Omental fat pad (tissue), 4 donors: ENCODE measurements around the gene PTPRCAP. TPM values are rescaled to one million over a fixed set of nuclear protein-coding genes. Genes with fewer than 3 reads are reported as not detected.

Experiments
- ATAC-seq: fragments of 150-250 bp; one replicate; pipeline ENCODE4 v1.9.1; 2016; ENCODE audit warnings: mild to moderate bottlenecking, moderate library complexity; ENCODE audit not compliant: low FRiP score
- DNase-seq: peaks from one replicate; pipeline ENCODE4 v3.0.0-alpha.2; 2019; ENCODE audit warnings: low spot score
- total RNA-seq, 4 donors: library from RNA; depleted of rRNA; stranded (reverse); fragments of >200 nt; gene quantifications; one replicate each; pipeline ENCODE4 v1.1.0, GENCODE V29; 2016
- TF ChIP-seq, protein P1 (sequence below), 3 donors: fragments of 450-650 bp; IDR thresholded peaks; one replicate each; pipeline ENCODE4 v1.5.1; 2016 to 2017; ENCODE audit warnings: antibody characterized with exemption in 3 of 3, mild to moderate bottlenecking in 3 of 3, moderate library complexity in 2 of 3

PTPRCAP gene
- total RNA-seq, 4 donors from 2014 or later = 5.5 to 6.7 (median 6.3) TPM

GRCh38 chr11:67463680-67464410 is 26.4 kb upstream of the PTPRCAP start:
- DNase-seq = no peak
- TF ChIP-seq, protein P1, sequence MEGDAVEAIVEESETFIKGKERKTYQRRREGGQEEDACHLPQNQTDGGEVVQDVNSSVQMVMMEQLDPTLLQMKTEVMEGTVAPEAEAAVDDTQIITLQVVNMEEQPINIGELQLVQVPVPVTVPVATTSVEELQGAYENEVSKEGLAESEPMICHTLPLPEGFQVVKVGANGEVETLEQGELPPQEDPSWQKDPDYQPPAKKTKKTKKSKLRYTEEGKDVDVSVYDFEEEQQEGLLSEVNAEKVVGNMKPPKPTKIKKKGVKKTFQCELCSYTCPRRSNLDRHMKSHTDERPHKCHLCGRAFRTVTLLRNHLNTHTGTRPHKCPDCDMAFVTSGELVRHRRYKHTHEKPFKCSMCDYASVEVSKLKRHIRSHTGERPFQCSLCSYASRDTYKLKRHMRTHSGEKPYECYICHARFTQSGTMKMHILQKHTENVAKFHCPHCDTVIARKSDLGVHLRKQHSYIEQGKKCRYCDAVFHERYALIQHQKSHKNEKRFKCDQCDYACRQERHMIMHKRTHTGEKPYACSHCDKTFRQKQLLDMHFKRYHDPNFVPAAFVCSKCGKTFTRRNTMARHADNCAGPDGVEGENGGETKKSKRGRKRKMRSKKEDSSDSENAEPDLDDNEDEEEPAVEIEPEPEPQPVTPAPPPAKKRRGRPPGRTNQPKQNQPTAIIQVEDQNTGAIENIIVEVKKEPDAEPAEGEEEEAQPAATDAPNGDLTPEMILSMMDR (IDR thresholded peaks at IDR 0.05) = no peak
- no peak for ATAC-seq

GRCh38 chr11:67463186-67463585 is 25.7 kb upstream of the PTPRCAP start:
- ATAC-seq (no peak), DNase-seq (no peak)
- TF ChIP-seq, protein P1 (IDR thresholded peaks at IDR 0.05) = no peak

DNA sequence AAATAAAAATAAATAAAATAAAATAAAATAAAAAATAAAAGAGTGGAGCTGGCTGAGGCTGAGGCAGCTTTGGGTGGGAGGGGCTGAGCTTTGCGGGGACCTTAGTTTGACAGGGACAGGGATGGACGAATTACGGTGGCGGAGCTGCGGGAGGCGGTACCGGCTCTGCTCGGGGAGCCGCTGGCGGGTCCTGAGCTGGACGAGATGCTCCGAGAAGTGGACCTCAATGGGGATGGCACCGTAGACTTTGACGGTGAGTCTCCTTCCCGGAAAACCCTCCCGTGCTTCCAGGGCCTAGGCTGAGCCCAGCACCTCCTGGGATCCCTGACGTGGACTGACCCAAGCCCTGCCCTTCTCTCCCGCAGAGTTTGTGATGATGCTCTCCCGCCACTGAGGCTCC is 20.8 kb upstream of the PTPRCAP start:
- TF ChIP-seq, protein P1 (IDR thresholded peaks at IDR 0.05) = no peak
- DNase-seq = no peak
- no peak for ATAC-seq

GRCh38 chr11:67457453-67457852 is 20.0 kb upstream of the PTPRCAP start:
- TF ChIP-seq, protein P1 (IDR thresholded peaks at IDR 0.05) = no peak
- DNase-seq = no peak
- ATAC-seq = no peak

DNA sequence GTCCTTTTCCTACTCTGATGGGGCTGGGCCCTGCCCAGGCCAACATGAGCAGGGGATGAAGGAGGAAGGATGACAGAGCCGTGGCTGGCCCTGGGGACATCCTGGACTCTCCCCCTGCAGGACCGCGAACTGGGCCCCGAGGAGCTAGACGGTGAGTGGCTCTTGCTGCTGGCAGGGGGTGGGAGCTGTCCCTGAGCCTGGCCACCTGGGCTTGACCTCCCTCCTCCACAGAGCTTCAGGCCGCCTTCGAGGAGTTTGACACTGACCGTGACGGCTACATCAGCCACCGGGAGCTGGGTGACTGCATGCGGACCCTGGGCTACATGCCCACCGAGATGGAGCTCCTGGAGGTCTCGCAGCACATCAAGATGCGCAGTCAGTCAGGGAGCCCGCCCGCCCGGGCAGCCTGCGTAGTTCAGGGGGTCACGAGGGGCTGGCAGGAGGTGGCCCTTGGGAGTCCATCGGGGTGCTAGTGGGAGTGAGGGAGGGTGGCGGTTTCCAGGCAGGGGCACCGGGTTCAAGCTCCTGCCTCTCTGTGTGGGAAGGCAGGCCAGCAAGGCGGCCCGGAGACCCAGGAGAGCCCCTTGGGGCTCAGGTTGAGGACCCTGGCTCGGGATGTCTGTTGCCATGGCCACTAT is 18.7 kb upstream of the PTPRCAP start:
- no peak for DNase-seq
- TF ChIP-seq, protein P1 (IDR thresholded peaks at IDR 0.05) = no peak
- ATAC-seq = no peak

DNA sequence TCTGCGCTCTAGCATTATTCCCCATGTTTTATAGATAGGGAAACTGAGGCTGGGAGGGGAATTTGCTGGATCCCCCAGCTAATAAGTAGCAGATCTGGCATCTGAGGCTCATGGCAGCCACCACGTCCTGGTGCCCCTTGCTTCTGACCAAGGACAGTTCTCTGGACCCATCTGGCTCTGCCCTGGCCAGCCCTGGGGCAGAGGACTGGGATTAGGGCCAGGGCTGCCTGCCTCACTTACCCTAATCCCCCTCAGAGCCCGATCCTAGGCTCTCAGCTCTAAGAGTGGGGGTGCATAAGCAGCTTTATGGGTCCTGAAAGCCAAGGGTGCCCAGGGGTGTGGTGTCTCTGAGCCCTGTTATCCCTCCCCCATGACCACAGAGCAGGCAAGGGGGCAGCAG is 17.6 kb upstream of the PTPRCAP start, which contains the start of gene CABP4:
Gene CABP4, plus strand, starts transcription at position 301 of the 400 bp plus-strand sequence. Its CDS starts 70 bp downstream, at position 371.
- DNase-seq (no peak), ATAC-seq (no peak)
- TF ChIP-seq, protein P1 (IDR thresholded peaks at IDR 0.05) = no peak
